ENCODE results near the gene FBXL7. TPM values are rescaled to one million over a fixed set of nuclear protein-coding genes. Genes with fewer than 3 reads are reported as not detected.

The FBXL7 gene
- total and polyA plus RNA-seq, 2 experiments from 2014 or later, result 4.5 to 15.2 TPM

GRCh38 chr5:15711892-15712291, 211.9 kb downstream of the FBXL7 start:
- TF ChIP-seq EZH2phosphoT487 (IDR thresholded peaks at IDR 0.05; ENCODE audit: unreplicated experiment), result no peak
- TF ChIP-seq ZNF331 (CRISPR knock-in tag; IDR thresholded peaks at IDR 0.05; ENCODE audit: low read depth), result no peak
- TF ChIP-seq POLR2AphosphoS5 (IDR thresholded peaks at IDR 0.05; ENCODE audit: low read depth), result no peak
- no peak for TF ChIP-seq JUNB (IDR thresholded peaks at IDR 0.05; ENCODE audit: unreplicated experiment)
- TF ChIP-seq ZNF114 (CRISPR knock-in tag; IDR thresholded peaks at IDR 0.05), result no peak
- no peak for TF ChIP-seq EZH2 (IDR thresholded peaks at IDR 0.05; ENCODE audit: low read depth, unreplicated experiment)
- no peak for TF ChIP-seq STAT1 (IDR thresholded peaks at IDR 0.05; ENCODE audit: unreplicated experiment)
- no peak for TF ChIP-seq CREB1 (CRISPR knock-in tag; IDR thresholded peaks at IDR 0.05; ENCODE audit: low read depth)
- TF ChIP-seq NANOG (IDR thresholded peaks at IDR 0.05; ENCODE audit: borderline replicate concordance), result no peak
- no peak for TF ChIP-seq ZNF462 (CRISPR knock-in tag; IDR thresholded peaks at IDR 0.05)
- no peak for TF ChIP-seq REST (IDR thresholded peaks at IDR 0.05; ENCODE audit: unreplicated experiment)
- no peak for TF ChIP-seq CTCF (conservative IDR thresholded peaks at IDR 0.05; ENCODE audit: low read depth in 2 of 2)
- no peak for TF ChIP-seq ETS1 (IDR thresholded peaks at IDR 0.05)
- DNase-seq (ENCODE audit: low spot score) (no peak), ATAC-seq (no peak)
- Histone ChIP-seq H3K4me1 (ENCODE audit: insufficient read depth) (peaks cover 9% of the 10 kb centered on the region; the same call in 1 of the 2 replicates), H2AFZ (no peak overlapping the region), H3K27ac (ENCODE audit: low read depth) (no peak overlapping the region), H4K20me1 (replicated peaks; ENCODE audit: insufficient read depth) (no peaks in the 10 kb centered on the region), H3K4me2 (no peak overlapping the region), H3K4me3 (no peak overlapping the region), H3F3A (replicated peaks; ENCODE audit: low read depth) (no peaks in the 10 kb centered on the region), H3K36me3 (ENCODE audit: insufficient read depth) (no peaks in the 10 kb centered on the region), H3K27me3 (ENCODE audit: insufficient read depth) (no peaks in the 10 kb centered on the region), H3K79me2 (replicated peaks; ENCODE audit: insufficient read depth) (peaks cover 29% of the 10 kb centered on the region), H3K9me2 (ENCODE audit: insufficient read depth) (peaks cover 9% of the 10 kb centered on the region)
- Mint-ChIP-seq H3K4me1 (peaks cover 9% of the 10 kb centered on the region), H3K9me3 (no peaks in the 10 kb centered on the region), H3K4me3 (no peak overlapping the region), H3K27me3 (ENCODE audit: insufficient read depth, low read depth, poor library complexity) (peaks cover 2% of the 10 kb centered on the region), H3K27ac (no peak overlapping the region), H3K36me3 (ENCODE audit: low read depth) (0 out of 3 replicates have a peak, but pooled peaks cover 2% of the 10 kb centered on the region)
